ENCODE measurements around the gene RAB22A. TPM values are rescaled to one million over a fixed set of nuclear protein-coding genes. Genes with fewer than 3 reads are reported as not detected.

The RAB22A gene
- total and polyA plus RNA-seq, 4 donors = 21.6 to 32.2 (median 23.4) TPM

- no CpG with 5 or more reads among the region's 2 CpGs for WGBS (ENCODE audit: insufficient coverage)
- Histone ChIP-seq H3K9me3 (ENCODE audit: control insufficient read depth, insufficient read depth, low read length) (no peaks in the 10 kb centered on the region), H3K36me3 (ENCODE audit: control insufficient read depth, insufficient read depth, low read length) (peaks cover 42% of the 10 kb centered on the region), H3K4me3 (ENCODE audit: low read depth, low read length) (no peak overlapping the region), H3K27me3 (ENCODE audit: control insufficient read depth, insufficient read depth, low read length) (no peaks in the 10 kb centered on the region), H3K4me1 (ENCODE audit: control insufficient read depth, insufficient read depth, low read length) (peaks cover 9% of the 10 kb centered on the region), H3K27ac (ENCODE audit: low read depth, low read length) (no peak overlapping the region)
- no peak for DNase-seq (ENCODE audit: low read depth in 4 of 6, low spot score in 6 of 6)
Measured at GRCh38 chr20:58312836-58313235, 3.3 kb downstream of the RAB22A start.

- Histone ChIP-seq H3K4me3 (ENCODE audit: low read depth, low read length) (no peak overlapping the region), H3K27me3 (ENCODE audit: control insufficient read depth, insufficient read depth, low read length) (no peaks in the 10 kb centered on the region), H3K27ac (ENCODE audit: low read depth, low read length) (no peak overlapping the region), H3K9me3 (ENCODE audit: control insufficient read depth, insufficient read depth, low read length) (no peaks in the 10 kb centered on the region), H3K4me1 (ENCODE audit: control insufficient read depth, insufficient read depth, low read length) (peaks cover 7% of the 10 kb centered on the region), H3K36me3 (ENCODE audit: control insufficient read depth, insufficient read depth, low read length) (peaks cover 44% of the 10 kb centered on the region)
- no peak for DNase-seq (ENCODE audit: low read depth in 4 of 6, low spot score in 6 of 6)
- WGBS (ENCODE audit: insufficient coverage) = 92% methylated on average over 2 of the region's 4 CpGs
Measured at GRCh38 chr20:58313396-58313795, 3.9 kb downstream of the RAB22A start.

- H3K27me3 ChIP-seq (ENCODE audit: control insufficient read depth, insufficient read depth, low read length) = no peaks in the 10 kb centered on the region
- H3K27ac ChIP-seq (ENCODE audit: low read depth, low read length) = no peak overlapping the region
- H3K9me3 ChIP-seq (ENCODE audit: control insufficient read depth, insufficient read depth, low read length) = no peaks in the 10 kb centered on the region
- H3K36me3 ChIP-seq (ENCODE audit: control insufficient read depth, insufficient read depth, low read length) = peaks cover 17% of the 10 kb centered on the region
- H3K4me3 ChIP-seq (ENCODE audit: low read depth, low read length) = no peak overlapping the region
- no CpG with 5 or more reads among the region's 4 CpGs for WGBS (ENCODE audit: insufficient coverage)
- H3K4me1 ChIP-seq (ENCODE audit: control insufficient read depth, insufficient read depth, low read length) = no peaks in the 10 kb centered on the region
- no peak for DNase-seq (ENCODE audit: low read depth in 4 of 6, low spot score in 6 of 6)
Measured at GRCh38 chr20:58321205-58321604, 11.7 kb downstream of the RAB22A start.

- Histone ChIP-seq H3K4me3 (ENCODE audit: low read depth, low read length) (no peak overlapping the region), H3K27me3 (ENCODE audit: control insufficient read depth, insufficient read depth, low read length) (no peaks in the 10 kb centered on the region), H3K27ac (ENCODE audit: low read depth, low read length) (no peak overlapping the region), H3K9me3 (ENCODE audit: control insufficient read depth, insufficient read depth, low read length) (no peaks in the 10 kb centered on the region), H3K36me3 (ENCODE audit: control insufficient read depth, insufficient read depth, low read length) (peaks cover 8% of the 10 kb centered on the region), H3K4me1 (ENCODE audit: control insufficient read depth, insufficient read depth, low read length) (no peaks in the 10 kb centered on the region)
- no peak for DNase-seq (ENCODE audit: low read depth in 4 of 6, low spot score in 6 of 6)
- 63% methylated on average over 2 of the region's 5 CpGs for WGBS (ENCODE audit: insufficient coverage)
Measured at GRCh38 chr20:58322083-58322482, 12.6 kb downstream of the RAB22A start.

- Histone ChIP-seq H3K27me3 (ENCODE audit: control insufficient read depth, insufficient read depth, low read length) (no peaks in the 10 kb centered on the region), H3K36me3 (ENCODE audit: control insufficient read depth, insufficient read depth, low read length) (no peaks in the 10 kb centered on the region), H3K4me1 (ENCODE audit: control insufficient read depth, insufficient read depth, low read length) (no peaks in the 10 kb centered on the region), H3K4me3 (ENCODE audit: low read depth, low read length) (no peak overlapping the region), H3K9me3 (ENCODE audit: control insufficient read depth, insufficient read depth, low read length) (no peaks in the 10 kb centered on the region), H3K27ac (ENCODE audit: low read depth, low read length) (no peak overlapping the region)
- no CpG with 5 or more reads among the region's 2 CpGs for WGBS (ENCODE audit: insufficient coverage)
- DNase-seq (ENCODE audit: low read depth in 4 of 6, low spot score in 6 of 6) = no peak
Measured at GRCh38 chr20:58325912-58326311, 16.4 kb downstream of the RAB22A start.

- DNase-seq (ENCODE audit: low read depth in 4 of 6, low spot score in 6 of 6) = no peak
- Histone ChIP-seq H3K4me3 (ENCODE audit: low read depth, low read length) (no peak overlapping the region), H3K27me3 (ENCODE audit: control insufficient read depth, insufficient read depth, low read length) (no peaks in the 10 kb centered on the region), H3K9me3 (ENCODE audit: control insufficient read depth, insufficient read depth, low read length) (no peaks in the 10 kb centered on the region), H3K27ac (ENCODE audit: low read depth, low read length) (no peak overlapping the region), H3K4me1 (ENCODE audit: control insufficient read depth, insufficient read depth, low read length) (no peaks in the 10 kb centered on the region), H3K36me3 (ENCODE audit: control insufficient read depth, insufficient read depth, low read length) (no peaks in the 10 kb centered on the region)
- WGBS (ENCODE audit: insufficient coverage) = no CpG with 5 or more reads among the region's 2 CpGs
Measured at GRCh38 chr20:58327211-58327610, 17.7 kb downstream of the RAB22A start.

- no peaks in the 10 kb centered on the region for H3K36me3 ChIP-seq (ENCODE audit: control insufficient read depth, insufficient read depth, low read length)
- no peaks in the 10 kb centered on the region for H3K27me3 ChIP-seq (ENCODE audit: control insufficient read depth, insufficient read depth, low read length)
- no peak overlapping the region for H3K4me3 ChIP-seq (ENCODE audit: low read depth, low read length)
- no peak overlapping the region for H3K27ac ChIP-seq (ENCODE audit: low read depth, low read length)
- no peak for DNase-seq (ENCODE audit: low read depth in 4 of 6, low spot score in 6 of 6)
- 96% methylated on average over 4 of the region's 7 CpGs for WGBS (ENCODE audit: insufficient coverage)
- no peaks in the 10 kb centered on the region for H3K9me3 ChIP-seq (ENCODE audit: control insufficient read depth, insufficient read depth, low read length)
- H3K4me1 ChIP-seq (ENCODE audit: control insufficient read depth, insufficient read depth, low read length) = no peaks in the 10 kb centered on the region
Measured at GRCh38 chr20:58328836-58329235, 19.3 kb downstream of the RAB22A start.

- Histone ChIP-seq H3K4me3 (ENCODE audit: low read depth, low read length) (no peak overlapping the region), H3K27ac (ENCODE audit: low read depth, low read length) (no peak overlapping the region), H3K36me3 (ENCODE audit: control insufficient read depth, insufficient read depth, low read length) (no peaks in the 10 kb centered on the region), H3K27me3 (ENCODE audit: control insufficient read depth, insufficient read depth, low read length) (no peaks in the 10 kb centered on the region), H3K9me3 (ENCODE audit: control insufficient read depth, insufficient read depth, low read length) (no peaks in the 10 kb centered on the region), H3K4me1 (ENCODE audit: control insufficient read depth, insufficient read depth, low read length) (no peaks in the 10 kb centered on the region)
- no peak for DNase-seq (ENCODE audit: low read depth in 4 of 6, low spot score in 6 of 6)
Measured at GRCh38 chr20:58329711-58330110, 20.2 kb downstream of the RAB22A start.

- Histone ChIP-seq H3K36me3 (ENCODE audit: control insufficient read depth, insufficient read depth, low read length) (no peaks in the 10 kb centered on the region), H3K4me3 (ENCODE audit: low read depth, low read length) (no peak overlapping the region), H3K27me3 (ENCODE audit: control insufficient read depth, insufficient read depth, low read length) (no peaks in the 10 kb centered on the region), H3K4me1 (ENCODE audit: control insufficient read depth, insufficient read depth, low read length) (no peaks in the 10 kb centered on the region), H3K27ac (ENCODE audit: low read depth, low read length) (no peak overlapping the region), H3K9me3 (ENCODE audit: control insufficient read depth, insufficient read depth, low read length) (no peaks in the 10 kb centered on the region)
- DNase-seq (ENCODE audit: low read depth in 4 of 6, low spot score in 6 of 6) = no peak
- WGBS (ENCODE audit: insufficient coverage) = 90% methylated on average over 2 of the region's 3 CpGs
Measured at GRCh38 chr20:58330249-58330648, 20.7 kb downstream of the RAB22A start.

- no peaks in the 10 kb centered on the region for H3K27me3 ChIP-seq (ENCODE audit: control insufficient read depth, insufficient read depth, low read length)
- H3K27ac ChIP-seq (ENCODE audit: low read depth, low read length) = no peak overlapping the region
- no peak overlapping the region for H3K4me3 ChIP-seq (ENCODE audit: low read depth, low read length)
- no peaks in the 10 kb centered on the region for H3K36me3 ChIP-seq (ENCODE audit: control insufficient read depth, insufficient read depth, low read length)
- no peaks in the 10 kb centered on the region for H3K9me3 ChIP-seq (ENCODE audit: control insufficient read depth, insufficient read depth, low read length)
- H3K4me1 ChIP-seq (ENCODE audit: control insufficient read depth, insufficient read depth, low read length) = no peaks in the 10 kb centered on the region
- no peak for DNase-seq (ENCODE audit: low read depth in 4 of 6, low spot score in 6 of 6)
- WGBS (ENCODE audit: insufficient coverage) = 100% methylated on average over 1 of the region's 1 CpG
Measured at GRCh38 chr20:58330687-58331086, 21.2 kb downstream of the RAB22A start.

All from spinal cord (tissue), 10 donors.